Breast epithelium (tissue), 4 donors: ENCODE measurements around the gene ATG3. TPM values are rescaled to one million over a fixed set of nuclear protein-coding genes. Genes with fewer than 3 reads are reported as not detected.

Experiments used
- DNase-seq, 2 donors: peaks; one replicate each; pipeline ENCODE4 v3.0.0-alpha.2; 2019; ENCODE audit warnings: low spot score in 2 of 2
- H3K27ac ChIP-seq, 2 donors: fragments of 200-600 bp; sonication (generic) in 1 of 2; one replicate each; pipeline ENCODE4 v1.5.1; 2016 to 2019; ENCODE audit warnings: mild to moderate bottlenecking in 1 of 2
- H3K27me3 ChIP-seq, 2 donors: fragments of 200-600 bp; sonication (generic) in 1 of 2; one replicate each; pipeline versions ENCODE4 v1.5.1 to v1.6.0; 2017 to 2019; ENCODE audit warnings: control low read depth in 1 of 2, mild to moderate bottlenecking in 1 of 2
- H3K36me3 ChIP-seq: fragments of 200-600 bp; one replicate; pipeline ENCODE4 v1.5.1; 2019
- H3K4me1 ChIP-seq, 2 donors: fragments of 200-600 bp; sonication (generic); one replicate each; pipeline ENCODE4 v1.5.1; 2016 to 2019; ENCODE audit warnings: control low read depth in 1 of 2
- H3K4me3 ChIP-seq, 3 donors: fragments of 200-600 bp; sonication (generic); 1 replicate in 2 of 3; 2 replicates in 1 of 3; pipeline ENCODE4 v1.5.1; 2016 to 2019; ENCODE audit warnings: mild to moderate bottlenecking in 3 of 3, moderate library complexity in 2 of 3
- H3K9me3 ChIP-seq, 2 donors: fragments of 200-600 bp; sonication (generic) in 1 of 2; one replicate each; pipeline ENCODE4 v1.5.1; 2016 to 2019; ENCODE audit warnings: control low read depth in 1 of 2
- CTCF ChIP-seq, 3 donors: fragments of 450-650 bp; IDR thresholded peaks; one replicate each; pipeline ENCODE4 v1.5.1; 2016 to 2017; ENCODE audit warnings: antibody characterized with exemption in 3 of 3, mild to moderate bottlenecking in 3 of 3, moderate library complexity in 3 of 3
- POLR2A ChIP-seq: fragments of 450-650 bp; IDR thresholded peaks from one replicate; pipeline ENCODE4 v1.6.1; 2016; ENCODE audit warnings: antibody characterized with exemption, mild to moderate bottlenecking, moderate library complexity
- POLR2AphosphoS5 ChIP-seq, 3 donors: sonication (generic); formaldehyde crosslinking; IDR thresholded peaks; one replicate each; pipeline ENCODE4 v1.6.1; 2017; ENCODE audit warnings: antibody characterized with exemption in 3 of 3
- intact Hi-C: fragments of 100-400 bp; cut with DNase I; formaldehyde crosslinking; loops from one replicate; pipeline ENCODE4 v1.15.1; 2023; ENCODE audit warnings: low total_unique reads
- total RNA-seq, 3 donors: library from RNA; depleted of rRNA; stranded (reverse); fragments of >200 nt; gene quantifications; one replicate each; pipeline ENCODE4 v1.1.0, GENCODE V29; 2016

The ATG3 gene
- total RNA-seq, 3 donors from 2014 or later = 62.6 to 97.9 (median 68.2) TPM

DNA sequence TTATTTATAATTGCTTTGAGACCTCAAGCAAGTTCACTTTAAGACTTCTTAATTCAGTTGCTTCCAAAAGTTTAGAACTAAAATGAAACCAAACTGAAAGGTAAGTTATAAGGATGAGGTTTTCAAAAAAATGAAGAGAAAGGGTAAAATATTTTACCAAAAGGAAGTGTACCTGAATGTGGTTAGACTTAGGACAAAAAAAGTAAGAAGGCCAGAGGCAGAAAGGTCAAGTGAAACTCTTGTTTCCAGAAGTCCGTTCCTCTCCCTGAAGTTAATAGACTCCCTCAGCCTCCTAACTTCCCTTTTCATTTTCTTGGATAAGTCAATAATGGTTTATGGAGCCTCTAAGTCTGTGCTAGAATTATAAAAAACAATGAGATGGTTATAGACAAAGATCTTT is 79.1 kb downstream of the ATG3 start:
- H3K27ac ChIP-seq = no peak overlapping the region
- no peak for DNase-seq
- H3K9me3 ChIP-seq = no peaks in the 10 kb centered on the region
- H3K27me3 ChIP-seq = no peaks in the 10 kb centered on the region
- H3K4me3 ChIP-seq = no peak overlapping the region
- TF ChIP-seq CTCF (IDR thresholded peaks at IDR 0.05) = no peak
- TF ChIP-seq POLR2AphosphoS5 (IDR thresholded peaks at IDR 0.05) = no peak
- TF ChIP-seq POLR2A = no peak
- no peaks in the 10 kb centered on the region for H3K36me3 ChIP-seq
- no peaks in the 10 kb centered on the region for H3K4me1 ChIP-seq
- intact Hi-C loops = no loop called here

Other genes starting within 250 kb of the ATG3 start
- gene CD200, start 228.8 kb downstream of the ATG3 start, total RNA-seq = 10 to 100 TPM in 2 of 3 donors, 1 to 10 TPM in 1; 4.8 to 20.8 (median 17.0) TPM
- 1 to 10 TPM in 1 of 3 donors, under 1 TPM in 2; 0.80 to 1.5 (median 0.98) TPM for gene BTLA, start 62.5 kb downstream of the ATG3 start, total RNA-seq
- 10 to 100 TPM; 32.1 to 37.6 (median 37.0) TPM for gene SLC35A5, start 83 bp upstream of the ATG3 start, total RNA-seq
- gene CCDC80, start 79.2 kb upstream of the ATG3 start, total RNA-seq = 100 to 1,000 TPM in 1 of 3 donors, 10 to 100 TPM in 2; 38.7 to 430 (median 42.0) TPM